B cell (primary cell): ENCODE measurements around the gene ZNF728. TPM values are rescaled to one million over a fixed set of nuclear protein-coding genes. Genes with fewer than 3 reads are reported as not detected.
"Not testable (repeated sequence)": the region's sequence is repeated elsewhere in the genome, so short reads cannot be mapped to it uniquely, and the experiment has no call there.

Experiments
- ATAC-seq: fragments of 200-7000 bp; cut with Tn5 transposase; one replicate; pipeline ENCODE4 v1.10.0; 2021; ENCODE audit warnings: low read depth, mild to moderate bottlenecking, moderate number of reproducible peaks, moderate library complexity
- CTCF ChIA-PET: fragments of 350-600 bp; sonication (Branson Sonifier 250); formaldehyde crosslinking; loops from one replicate; lab custom pipeline; 2021; ENCODE audit warnings: antibody characterized with exemption, inconsistent platforms; lab: Charles Lee
- POLR2A ChIA-PET: fragments of 350-600 bp; sonication (Branson Sonifier 250); formaldehyde crosslinking; loops from one replicate; lab custom pipeline; 2021; ENCODE audit warnings: antibody characterized with exemption; lab: Charles Lee
- DNase-seq: peaks from one replicate; pipeline ENCODE4 v3.0.0; 2013
- H2AFZ ChIP-seq: 2 replicates; pipeline ENCODE4 v1.6.1; 2012; ENCODE audit warnings: mild to moderate bottlenecking, low read depth, low read length; ENCODE audit not compliant: insufficient read depth, poor library complexity, severe bottlenecking
- H3K27ac ChIP-seq, 2 donors: 1 replicate in 1 of 2; 2 replicates in 1 of 2; pipeline ENCODE4 v1.5.1; 2012 to 2013; ENCODE audit warnings: low read length in 2 of 2, mild to moderate bottlenecking in 2 of 2, moderate library complexity in 1 of 2
- H3K27me3 ChIP-seq, 4 experiments: fragments of 200-600 bp in 1 of 4; sonication (generic) in 1 of 4; replicated peaks in 1 of 4; 1 replicate in 2 of 4; 2 replicates in 2 of 4; pipeline versions ENCODE4 v1.6.1 to v1.7.0; 2013 to 2016; ENCODE audit warnings: low read length in 3 of 4, mild to moderate bottlenecking in 2 of 4, mixed read lengths in 1 of 4, moderate library complexity in 1 of 4; ENCODE audit not compliant: insufficient read depth in 4 of 4, control insufficient read depth in 3 of 4; ENCODE audit errors: control extremely low read depth in 1 of 4
- H3K36me3 ChIP-seq, 2 experiments: replicated peaks in 1 of 2; 1 replicate in 1 of 2; 2 replicates in 1 of 2; pipeline versions ENCODE4 v1.6.1 to v1.7.1; 2013; ENCODE audit warnings: low read length in 1 of 2; ENCODE audit not compliant: insufficient read depth in 2 of 2, control insufficient read depth in 1 of 2; ENCODE audit errors: control extremely low read depth in 1 of 2, extremely low read depth in 1 of 2
- H3K4me1 ChIP-seq, 2 donors: fragments of 200-600 bp in 1 of 2; sonication (generic) in 1 of 2; 1 replicate in 1 of 2; 2 replicates in 1 of 2; pipeline versions ENCODE4 v1.5.1 to v1.6.1; 2013 to 2017; ENCODE audit warnings: low read length in 2 of 2; ENCODE audit not compliant: control insufficient read depth in 2 of 2, insufficient read depth in 2 of 2
- H3K4me2 ChIP-seq: replicated peaks from 2 replicates; pipeline ENCODE3; 2012; ENCODE audit warnings: mild to moderate bottlenecking, low read depth, low read length; ENCODE audit not compliant: poor library complexity, severe bottlenecking
- H3K4me3 ChIP-seq, 5 experiments: fragments of 200-600 bp in 1 of 5; sonication (generic) in 1 of 5; 1 replicate in 3 of 5; 2 replicates in 2 of 5; pipeline versions ENCODE4 v1.5.1 to v1.7.0; 2011 to 2016; ENCODE audit warnings: low read length in 4 of 5, mild to moderate bottlenecking in 4 of 5, low read depth in 2 of 5, control low read depth in 1 of 5, moderate library complexity in 1 of 5; ENCODE audit not compliant: insufficient read depth in 1 of 5; ENCODE audit errors: control extremely low read depth in 1 of 5, extremely low read depth in 1 of 5
- H3K79me2 ChIP-seq: fragments of 200-600 bp; sonication (generic); one replicate; pipeline ENCODE4 v1.6.0; 2016; ENCODE audit warnings: low read length; ENCODE audit not compliant: control insufficient read depth, insufficient read depth
- H3K9ac ChIP-seq: fragments of 200-600 bp; sonication (generic); 2 replicates; pipeline ENCODE4 v1.6.1; 2017; ENCODE audit warnings: mild to moderate bottlenecking, low read length, moderate library complexity
- H3K9me3 ChIP-seq, 3 donors: one replicate each; pipeline versions ENCODE4 v1.6.1 to v1.7.1; 2013; ENCODE audit warnings: low read length in 2 of 3; ENCODE audit not compliant: control insufficient read depth in 2 of 3, insufficient read depth in 1 of 3; ENCODE audit errors: control extremely low read depth in 1 of 3
- H4K20me1 ChIP-seq: 2 replicates; pipeline ENCODE4 v1.6.0; 2012; ENCODE audit warnings: mild to moderate bottlenecking, low read length; ENCODE audit not compliant: insufficient read depth, control insufficient read depth, poor library complexity, severe bottlenecking
- H3K27ac Mint-ChIP-seq: one replicate; pipeline ENCODE4 v1.8.0; 2021; ENCODE audit warnings: mixed read lengths
- H3K27me3 Mint-ChIP-seq: one replicate; pipeline ENCODE4 v1.8.0; 2021; ENCODE audit warnings: mixed read lengths
- H3K4me1 Mint-ChIP-seq: one replicate; pipeline ENCODE4 v1.8.0; 2021; ENCODE audit warnings: mixed read lengths
- H3K4me3 Mint-ChIP-seq: one replicate; pipeline ENCODE4 v1.8.0; 2021; ENCODE audit warnings: mixed read lengths
- H3K9me3 Mint-ChIP-seq: one replicate; pipeline ENCODE4 v1.8.0; 2022; ENCODE audit warnings: mixed read lengths; ENCODE audit not compliant: insufficient read depth
- CTCF ChIP-seq: fragments of 200-600 bp; IDR thresholded peaks from one replicate; pipeline ENCODE4 v1.8.0; 2022; ENCODE audit warnings: antibody characterized with exemption, mild to moderate bottlenecking
- EZH2 ChIP-seq: IDR thresholded peaks from 2 replicates; pipeline ENCODE4 v1.6.1; 2012; ENCODE audit warnings: borderline replicate concordance, low read depth, mild to moderate bottlenecking, moderate library complexity, low read length; ENCODE audit not compliant: insufficient read depth, poor library complexity, severe bottlenecking
- WGBS: methylation state at CpG from one replicate; pipeline ENCODE4 v1.1.5; 2013; ENCODE audit warnings: missing lambda C conversion rate; ENCODE audit not compliant: insufficient coverage; 5-methylcytosine and 5-hydroxymethylcytosine counted together
- intact Hi-C: fragments of 100-400 bp; cut with micrococcal nuclease; formaldehyde crosslinking; loops from one replicate; pipeline ENCODE4 v1.10.0; 2022
- polyA plus RNA-seq: library from polyadenylated mRNA; depleted of rRNA; stranded (reverse); fragments of >200 nt; gene quantifications from 2 replicates; pipeline ENCODE4 v1.2.3, GENCODE V29; 2012
- total RNA-seq, 2 donors: library from RNA; stranded (reverse); fragments of 120-200 nt in 1 of 2; gene quantifications; 1 replicate in 1 of 2; 2 replicates in 1 of 2; pipeline versions ENCODE4 v1.2.3 to v1.2.4, GENCODE V29; 2013 to 2022

Gene ZNF728
- total and polyA plus RNA-seq, 2 donors (not counting 1 experiment from before 2014, with no cell fraction given): not detected

GRCh38 chr19:22945560-22945959 lies 57.4 kb downstream of the ZNF728 start:
- no peak for ATAC-seq
- Mint-ChIP-seq H3K4me1 (no peaks in the 10 kb centered on the region), H3K9me3 (peaks cover 9% of the 10 kb centered on the region), H3K27me3 (no peaks in the 10 kb centered on the region), H3K4me3 (no peak overlapping the region), H3K27ac (no peak overlapping the region)
- intact Hi-C loops: no loop called here
- Histone ChIP-seq H3K9ac (no peak overlapping the region), H3K27me3 (no peaks in the 10 kb centered on the region), H3K27ac (no peak overlapping the region), H3K4me1 (no peaks in the 10 kb centered on the region), H3K79me2 (no peaks in the 10 kb centered on the region), H3K4me3 (no peak overlapping the region), H3K4me2 (no peak overlapping the region), H3K9me3 (peaks cover 2 to 38% (median 18%) of the 10 kb centered on the region in 3 donors), H2AFZ (no peak overlapping the region), H4K20me1 (no peaks in the 10 kb centered on the region), H3K36me3 (no peaks in the 10 kb centered on the region)
- no CpG with 5 or more reads among the region's 5 CpGs for WGBS
- ChIA-PET CTCF (no interaction called here), POLR2A (no interaction called here)
- TF ChIP-seq EZH2 (no peak), CTCF (no peak)
- DNase-seq: no peak

GRCh38 chr19:22935151-22935550 lies 67.8 kb downstream of the ZNF728 start:
- no peak overlapping the region for H2AFZ ChIP-seq
- H3K4me1 Mint-ChIP-seq: no peaks in the 10 kb centered on the region
- no peak for TF ChIP-seq CTCF
- no peak for TF ChIP-seq EZH2
- no peaks in the 10 kb centered on the region for H4K20me1 ChIP-seq
- H3K4me3 Mint-ChIP-seq: no peak overlapping the region
- no peak overlapping the region for H3K27ac ChIP-seq
- H3K4me3 ChIP-seq: no peak overlapping the region
- H3K9me3 Mint-ChIP-seq: no peaks in the 10 kb centered on the region
- no peaks in the 10 kb centered on the region for H3K79me2 ChIP-seq
- H3K27ac Mint-ChIP-seq: no peak overlapping the region
- H3K36me3 ChIP-seq: no peaks in the 10 kb centered on the region
- intact Hi-C loops: no loop called here
- H3K9me3 ChIP-seq: peaks cover 0 to 1% (median 0%) of the 10 kb centered on the region in 3 donors
- ChIA-PET CTCF (no interaction called here), POLR2A (no interaction called here)
- DNase-seq: no peak
- ATAC-seq: no peak
- no peaks in the 10 kb centered on the region for H3K4me1 ChIP-seq
- no peak overlapping the region for H3K9ac ChIP-seq
- H3K27me3 ChIP-seq: no peaks in the 10 kb centered on the region
- no peaks in the 10 kb centered on the region for H3K27me3 Mint-ChIP-seq
- no peak overlapping the region for H3K4me2 ChIP-seq
- WGBS: no CpG with 5 or more reads among the region's 2 CpGs

- 92% methylated on average over 2 of the region's 34 CpGs for WGBS
- H3K27me3 Mint-ChIP-seq, H3K27ac Mint-ChIP-seq, H3K9me3 ChIP-seq, H4K20me1 ChIP-seq, intact Hi-C loops, H2AFZ ChIP-seq, H3K4me1 Mint-ChIP-seq, H3K79me2 ChIP-seq, ATAC-seq, H3K9me3 Mint-ChIP-seq, DNase-seq, H3K4me3 ChIP-seq, H3K9ac ChIP-seq, H3K27ac ChIP-seq, H3K27me3 ChIP-seq, H3K4me3 Mint-ChIP-seq, H3K4me1 ChIP-seq, H3K36me3 ChIP-seq, POLR2A ChIA-PET, H3K4me2 ChIP-seq, CTCF ChIA-PET: not testable (repeated sequence)
These were observed 75.4 kb downstream of the ZNF728 start for GRCh38 chr19:22927576-22927975.
